OCI-LY7 (cell line): Measurements from ENCODE around the gene MERTK.

Source experiments
- CTCF ChIP-seq: fragments of 200-600 bp; sonication (generic); conservative IDR thresholded peaks from 2 replicates; pipeline ENCODE4 v1.5.1; 2014; ENCODE audit warnings: mild to moderate bottlenecking, antibody characterized with exemption, low read length, moderate library complexity, mixed read lengths
- EZH2phosphoT487 ChIP-seq: fragments of 200-600 bp; sonication (generic); IDR thresholded peaks from 2 replicates; pipeline ENCODE4 v1.6.1; 2018; ENCODE audit warnings: low read depth, borderline replicate concordance, mild to moderate bottlenecking, mixed run types, antibody characterized with exemption, low read length, moderate library complexity, mixed read lengths

DNA sequence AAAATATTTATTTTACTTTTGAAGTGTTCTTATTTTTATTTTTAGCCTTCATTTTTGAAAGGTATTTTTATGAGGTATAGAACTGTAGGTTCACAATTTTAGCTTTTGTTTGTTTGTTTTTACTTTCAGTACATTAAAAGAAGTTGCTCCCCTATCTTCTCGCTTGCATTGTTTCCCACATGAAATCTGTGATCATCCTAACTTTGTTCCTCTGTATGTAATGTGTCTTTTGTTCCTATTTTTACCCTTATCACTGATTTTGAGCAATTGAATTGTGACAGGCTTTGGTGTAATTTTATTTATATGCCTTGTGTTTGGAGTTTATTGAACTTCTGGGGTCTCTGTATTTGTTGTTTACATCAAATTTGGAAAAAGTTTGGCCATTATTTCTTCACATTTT, 78.8 kb downstream of the MERTK start:
- TF ChIP-seq CTCF (no peak), EZH2phosphoT487 (no peak)
